ENCODE measurements around the gene KPNA1. TPM values are rescaled to one million over a fixed set of nuclear protein-coding genes. Genes with fewer than 3 reads are reported as not detected.

The KPNA1 gene
- total and polyA plus RNA-seq, 2 of the 13 experiments (the other 11 are each of a cell fraction or from before 2014, with no cell fraction given), result 15.4 to 30.0 TPM

GRCh38 chr3:122564155-122564912 is 49.6 kb upstream of the KPNA1 start, which contains the start of the genes DTX3L and PARP9 (continued):
- TF ChIP-seq GATA4 (IDR thresholded peaks at IDR 0.05; ENCODE audit: borderline replicate concordance, low read depth) (0 out of 2 replicates have a peak, but pooled peaks have one; percentile 32), ZNF253 (CRISPR knock-in tag; IDR thresholded peaks at IDR 0.05; ENCODE audit: borderline replicate concordance) (peak; percentile 81; the same call in 1 of the 2 replicates), TOPORS (CRISPR knock-in tag; IDR thresholded peaks at IDR 0.05) (no peak; the same call in 1 of the 2 replicates), SRSF9 (IDR thresholded peaks at IDR 0.05; ENCODE audit: borderline replicate concordance, insufficient read depth, low read depth, low read length, poor library complexity, severe bottlenecking) (no peak), BRD4 (CRISPR knock-in tag; IDR thresholded peaks at IDR 0.05) (no peak), ZNF205 (CRISPR knock-in tag; IDR thresholded peaks at IDR 0.05) (no peak), NFRKB (IDR thresholded peaks at IDR 0.05) (no peak), IRF1 (CRISPR knock-in tag; IDR thresholded peaks at IDR 0.05; ENCODE audit: low read depth) (peak; percentile 99), ZNF513 (CRISPR knock-in tag; conservative IDR thresholded peaks at IDR 0.05) (no peak), TRIM24 (CRISPR knock-in tag; IDR thresholded peaks at IDR 0.05) (no peak), GTF3A (CRISPR knock-in tag; conservative IDR thresholded peaks at IDR 0.05) (no peak), ZNF234 (CRISPR knock-in tag; conservative IDR thresholded peaks at IDR 0.05) (no peak), ZBTB7B (CRISPR knock-in tag; IDR thresholded peaks at IDR 0.05) (peak; percentile 81), RNF2 (conservative IDR thresholded peaks at IDR 0.05; ENCODE audit: low read depth) (peak; percentile 77; the same call in 1 of the 2 replicates), KAT7 (CRISPR knock-in tag; IDR thresholded peaks at IDR 0.05; ENCODE audit: borderline replicate concordance) (peak; percentile 84), NKX3-1 (CRISPR knock-in tag; IDR thresholded peaks at IDR 0.05) (peak; percentile 57; the same call in 1 of the 2 replicates), MTA1 (CRISPR knock-in tag; IDR thresholded peaks at IDR 0.05; ENCODE audit: borderline replicate concordance) (peak; percentile 82; the same call in 1 of the 2 replicates), ZNF724P (CRISPR knock-in tag; IDR thresholded peaks at IDR 0.05; ENCODE audit: borderline replicate concordance) (0 out of 2 replicates have a peak, but pooled peaks have one; percentile 42)
- TF ChIP-seq, protein P1, sequence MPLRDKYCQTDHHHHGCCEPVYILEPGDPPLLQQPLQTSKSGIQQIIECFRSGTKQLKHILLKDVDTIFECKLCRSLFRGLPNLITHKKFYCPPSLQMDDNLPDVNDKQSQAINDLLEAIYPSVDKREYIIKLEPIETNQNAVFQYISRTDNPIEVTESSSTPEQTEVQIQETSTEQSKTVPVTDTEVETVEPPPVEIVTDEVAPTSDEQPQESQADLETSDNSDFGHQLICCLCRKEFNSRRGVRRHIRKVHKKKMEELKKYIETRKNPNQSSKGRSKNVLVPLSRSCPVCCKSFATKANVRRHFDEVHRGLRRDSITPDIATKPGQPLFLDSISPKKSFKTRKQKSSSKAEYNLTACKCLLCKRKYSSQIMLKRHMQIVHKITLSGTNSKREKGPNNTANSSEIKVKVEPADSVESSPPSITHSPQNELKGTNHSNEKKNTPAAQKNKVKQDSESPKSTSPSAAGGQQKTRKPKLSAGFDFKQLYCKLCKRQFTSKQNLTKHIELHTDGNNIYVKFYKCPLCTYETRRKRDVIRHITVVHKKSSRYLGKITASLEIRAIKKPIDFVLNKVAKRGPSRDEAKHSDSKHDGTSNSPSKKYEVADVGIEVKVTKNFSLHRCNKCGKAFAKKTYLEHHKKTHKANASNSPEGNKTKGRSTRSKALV (CRISPR knock-in tag; IDR thresholded peaks at IDR 0.05), result peak; percentile 85; the same call in 1 of the 2 replicates
- TF ChIP-seq, protein P2, sequence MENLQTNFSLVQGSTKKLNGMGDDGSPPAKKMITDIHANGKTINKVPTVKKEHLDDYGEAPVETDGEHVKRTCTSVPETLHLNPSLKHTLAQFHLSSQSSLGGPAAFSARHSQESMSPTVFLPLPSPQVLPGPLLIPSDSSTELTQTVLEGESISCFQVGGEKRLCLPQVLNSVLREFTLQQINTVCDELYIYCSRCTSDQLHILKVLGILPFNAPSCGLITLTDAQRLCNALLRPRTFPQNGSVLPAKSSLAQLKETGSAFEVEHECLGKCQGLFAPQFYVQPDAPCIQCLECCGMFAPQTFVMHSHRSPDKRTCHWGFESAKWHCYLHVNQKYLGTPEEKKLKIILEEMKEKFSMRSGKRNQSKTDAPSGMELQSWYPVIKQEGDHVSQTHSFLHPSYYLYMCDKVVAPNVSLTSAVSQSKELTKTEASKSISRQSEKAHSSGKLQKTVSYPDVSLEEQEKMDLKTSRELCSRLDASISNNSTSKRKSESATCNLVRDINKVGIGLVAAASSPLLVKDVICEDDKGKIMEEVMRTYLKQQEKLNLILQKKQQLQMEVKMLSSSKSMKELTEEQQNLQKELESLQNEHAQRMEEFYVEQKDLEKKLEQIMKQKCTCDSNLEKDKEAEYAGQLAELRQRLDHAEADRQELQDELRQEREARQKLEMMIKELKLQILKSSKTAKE (CRISPR knock-in tag; IDR thresholded peaks at IDR 0.05; ENCODE audit: borderline replicate concordance), result no peak
- TF ChIP-seq, protein P3, sequence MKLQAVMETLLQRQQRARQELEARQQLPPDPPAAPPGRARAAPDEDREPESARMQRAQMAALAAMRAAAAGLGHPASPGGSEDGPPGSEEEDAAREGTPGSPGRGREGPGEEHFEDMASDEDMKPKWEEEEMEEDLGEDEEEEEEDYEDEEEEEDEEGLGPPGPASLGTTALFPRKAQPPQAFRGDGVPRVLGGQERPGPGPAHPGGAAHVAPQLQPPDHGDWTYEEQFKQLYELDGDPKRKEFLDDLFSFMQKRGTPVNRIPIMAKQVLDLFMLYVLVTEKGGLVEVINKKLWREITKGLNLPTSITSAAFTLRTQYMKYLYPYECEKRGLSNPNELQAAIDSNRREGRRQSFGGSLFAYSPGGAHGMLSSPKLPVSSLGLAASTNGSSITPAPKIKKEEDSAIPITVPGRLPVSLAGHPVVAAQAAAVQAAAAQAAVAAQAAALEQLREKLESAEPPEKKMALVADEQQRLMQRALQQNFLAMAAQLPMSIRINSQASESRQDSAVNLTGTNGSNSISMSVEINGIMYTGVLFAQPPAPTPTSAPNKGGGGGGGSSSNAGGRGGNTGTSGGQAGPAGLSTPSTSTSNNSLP (IDR thresholded peaks at IDR 0.05; ENCODE audit: low read depth, low read length), result no peak

All from HepG2 (cell line).